Gastroesophageal sphincter (tissue), 3 donors: ENCODE results near the gene C2orf69.

Experiments used
- EP300 ChIP-seq: sonication (generic); formaldehyde crosslinking; IDR thresholded peaks from one replicate; pipeline ENCODE4 v1.6.1; 2017; ENCODE audit warnings: antibody characterized with exemption, mild to moderate bottlenecking
- POLR2A ChIP-seq, 2 donors: fragments of 450-650 bp; IDR thresholded peaks; one replicate each; pipeline ENCODE4 v1.6.1; 2017; ENCODE audit warnings: antibody characterized with exemption in 2 of 2, mild to moderate bottlenecking in 2 of 2, moderate library complexity in 1 of 2
- POLR2AphosphoS5 ChIP-seq: sonication (generic); formaldehyde crosslinking; IDR thresholded peaks from one replicate; pipeline ENCODE4 v1.6.1; 2017; ENCODE audit warnings: antibody characterized with exemption
- TF ChIP-seq, protein P1 (sequence below), 4 experiments: fragments of 200-600 bp in 2 of 4; fragments of 450-650 bp in 2 of 4; sonication (generic) in 1 of 4; IDR thresholded peaks; one replicate each; pipeline ENCODE4 v1.5.1; 2017 to 2019; ENCODE audit warnings: antibody characterized with exemption in 4 of 4, mild to moderate bottlenecking in 2 of 4, moderate library complexity in 2 of 4

DNA sequence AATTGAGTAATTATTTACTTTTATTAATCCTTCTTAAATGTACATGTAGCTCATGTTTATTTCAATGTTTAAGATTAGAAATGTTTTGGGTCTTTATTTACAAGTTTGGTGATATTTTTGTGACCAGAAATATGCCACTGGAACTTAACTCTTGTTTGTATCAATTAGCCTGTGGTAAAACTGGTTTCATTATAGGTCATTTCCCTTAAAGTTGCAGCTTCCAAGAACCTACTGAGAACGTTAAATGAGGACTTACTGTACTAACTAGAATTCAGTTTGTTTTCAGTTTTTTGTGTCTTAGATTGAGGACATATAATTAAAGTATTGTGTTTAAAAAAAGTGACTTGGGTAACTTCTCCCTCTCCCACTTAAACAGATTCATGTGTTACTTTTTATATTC lies 39.9 kb downstream of the C2orf69 start:
- no peak for TF ChIP-seq EP300
- no peak for TF ChIP-seq POLR2A (IDR thresholded peaks at IDR 0.05)
- TF ChIP-seq, protein P1, sequence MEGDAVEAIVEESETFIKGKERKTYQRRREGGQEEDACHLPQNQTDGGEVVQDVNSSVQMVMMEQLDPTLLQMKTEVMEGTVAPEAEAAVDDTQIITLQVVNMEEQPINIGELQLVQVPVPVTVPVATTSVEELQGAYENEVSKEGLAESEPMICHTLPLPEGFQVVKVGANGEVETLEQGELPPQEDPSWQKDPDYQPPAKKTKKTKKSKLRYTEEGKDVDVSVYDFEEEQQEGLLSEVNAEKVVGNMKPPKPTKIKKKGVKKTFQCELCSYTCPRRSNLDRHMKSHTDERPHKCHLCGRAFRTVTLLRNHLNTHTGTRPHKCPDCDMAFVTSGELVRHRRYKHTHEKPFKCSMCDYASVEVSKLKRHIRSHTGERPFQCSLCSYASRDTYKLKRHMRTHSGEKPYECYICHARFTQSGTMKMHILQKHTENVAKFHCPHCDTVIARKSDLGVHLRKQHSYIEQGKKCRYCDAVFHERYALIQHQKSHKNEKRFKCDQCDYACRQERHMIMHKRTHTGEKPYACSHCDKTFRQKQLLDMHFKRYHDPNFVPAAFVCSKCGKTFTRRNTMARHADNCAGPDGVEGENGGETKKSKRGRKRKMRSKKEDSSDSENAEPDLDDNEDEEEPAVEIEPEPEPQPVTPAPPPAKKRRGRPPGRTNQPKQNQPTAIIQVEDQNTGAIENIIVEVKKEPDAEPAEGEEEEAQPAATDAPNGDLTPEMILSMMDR (IDR thresholded peaks at IDR 0.05): no peak
- TF ChIP-seq POLR2AphosphoS5: no peak
